ENCODE measurements around the gene FXYD6. TPM values are rescaled to one million over a fixed set of nuclear protein-coding genes. Genes with fewer than 3 reads are reported as not detected.
A peak's percentile ranks its signal among the peaks of the same experiment; 100 is the strongest.

Gene FXYD6
- total and polyA plus RNA-seq, 7 donors, result 10.8 to 27.9 (median 14.0) TPM

DNA sequence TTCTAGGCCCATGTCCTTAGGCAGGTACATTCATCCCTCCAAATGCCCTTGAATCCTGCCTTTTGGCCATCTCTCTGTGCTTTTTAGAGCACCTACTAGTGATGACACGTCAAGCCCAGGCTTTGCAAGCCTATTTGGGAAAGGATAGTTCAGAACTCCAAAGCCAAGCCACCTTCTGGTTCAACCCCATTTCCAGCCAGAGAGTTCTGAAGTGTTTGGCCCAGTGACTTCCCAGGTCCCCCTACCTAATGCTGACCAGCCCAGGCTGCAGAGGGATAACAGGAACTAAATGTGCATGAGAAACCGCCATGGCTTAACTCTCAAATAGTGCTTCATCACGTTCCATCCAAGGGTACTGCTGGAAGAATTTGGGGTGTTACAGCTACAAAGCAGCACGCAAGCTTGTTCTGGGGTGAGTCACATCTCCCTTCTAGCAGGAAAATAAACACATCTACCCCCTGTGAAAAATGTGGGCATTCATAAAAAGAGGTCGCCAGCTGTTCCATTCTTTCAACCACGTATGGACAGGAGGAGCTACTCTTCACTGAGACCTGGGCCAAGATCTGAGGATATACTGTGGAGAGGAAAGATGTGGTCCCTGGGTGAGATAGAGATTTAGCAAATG lies 2.0 kb upstream of the FXYD6 start:
- intact Hi-C loops (cut with DNase I), result no loop called here
- no peaks in the 10 kb centered on the region for H3K36me3 ChIP-seq (ENCODE audit: insufficient read depth in 1 of 2, low read depth in 1 of 2)
- no peak overlapping the region for H3K27ac ChIP-seq
- no peaks in the 10 kb centered on the region for H3K9me3 ChIP-seq
- WGBS, 3 donors, result 83 to 89% (median 86%) methylated on average over 6 of the region's 6 CpGs
- ATAC-seq, result no peak
- no peak overlapping the region for H3K4me3 ChIP-seq
- H3K4me1 ChIP-seq, result no peaks in the 10 kb centered on the region
- TF ChIP-seq CTCF (IDR thresholded peaks at IDR 0.05), result no peak
- no peak for DNase-seq
- H3K27me3 ChIP-seq (ENCODE audit: insufficient read depth in 3 of 3, low read length in 2 of 3), result peaks cover 0 to 63% (median 23%) of the 10 kb centered on the region in 3 donors

DNA sequence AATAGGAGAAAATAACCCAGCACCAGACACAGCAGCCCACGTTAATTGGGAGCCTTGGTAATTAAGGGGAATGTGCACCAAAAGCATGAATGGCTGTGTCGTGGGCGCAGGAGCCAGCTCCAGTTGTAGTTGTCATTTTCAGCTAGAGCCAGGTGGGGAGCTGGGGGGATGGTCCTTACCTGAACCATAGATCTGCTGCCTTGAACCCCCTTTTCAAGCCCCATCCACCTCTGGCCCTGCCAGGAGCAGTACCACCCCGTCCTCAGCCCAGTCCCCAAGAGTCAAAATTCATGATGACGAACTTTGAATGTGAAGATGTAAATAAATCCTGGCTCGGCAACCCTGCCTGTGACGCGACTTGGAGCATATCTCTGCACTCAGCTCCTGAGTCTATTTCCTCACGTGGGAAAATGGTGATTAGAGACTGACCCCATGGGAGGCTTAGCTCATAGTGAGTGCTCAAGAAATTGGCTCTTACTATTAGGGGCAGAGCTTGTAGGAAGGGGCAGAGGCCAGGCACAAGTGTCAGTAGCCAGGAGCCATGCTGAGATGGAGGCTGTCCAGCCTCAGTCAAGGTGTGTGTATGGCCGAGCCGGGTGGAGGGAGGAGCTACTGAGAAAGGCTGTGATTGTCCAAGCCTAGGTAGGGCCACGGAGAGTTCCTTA lies 794 bp upstream of the FXYD6 start:
- H3K36me3 ChIP-seq (ENCODE audit: insufficient read depth in 1 of 2, low read depth in 1 of 2), result no peaks in the 10 kb centered on the region
- no peak for TF ChIP-seq CTCF (IDR thresholded peaks at IDR 0.05)
- WGBS, 3 donors, result 25 to 33% (median 27%) methylated on average over 12 of the region's 12 CpGs
- DNase-seq (no peak), ATAC-seq (peak in 1 of 4 donors; percentile 20)
- peak overlapping the region; percentile 68 for H3K4me3 ChIP-seq
- intact Hi-C loops (cut with DNase I), result no loop called here
- peak overlapping the region; percentile 55 for H3K27ac ChIP-seq
- peaks cover 0 to 75% (median 27%) of the 10 kb centered on the region in 3 donors for H3K27me3 ChIP-seq (ENCODE audit: insufficient read depth in 3 of 3, low read length in 2 of 3)
- no peaks in the 10 kb centered on the region for H3K4me1 ChIP-seq
- no peaks in the 10 kb centered on the region for H3K9me3 ChIP-seq

GRCh38 chr11:117876059-117876340 lies 458 bp downstream of the FXYD6 start:
- no peaks in the 10 kb centered on the region for H3K4me1 ChIP-seq
- peak overlapping the region; percentile 55 for H3K27ac ChIP-seq
- TF ChIP-seq CTCF (IDR thresholded peaks at IDR 0.05), result no peak
- intact Hi-C loops (cut with DNase I), result no loop called here
- WGBS, 3 donors, result 0 to 2% (median 2%) methylated on average over 9 of the region's 9 CpGs
- H3K9me3 ChIP-seq, result no peaks in the 10 kb centered on the region
- no peak for DNase-seq
- peaks cover 0 to 86% (median 24%) of the 10 kb centered on the region in 3 donors for H3K27me3 ChIP-seq (ENCODE audit: insufficient read depth in 3 of 3, low read length in 2 of 3)
- peak overlapping the region; percentile 68 for H3K4me3 ChIP-seq
- peak in 1 of 4 donors; percentile 7 for ATAC-seq
- no peaks in the 10 kb centered on the region for H3K36me3 ChIP-seq (ENCODE audit: insufficient read depth in 1 of 2, low read depth in 1 of 2)

GRCh38 chr11:117875382-117876058 lies 938 bp downstream of the FXYD6 start:
- Histone ChIP-seq H3K27ac (peak overlapping the region; percentile 55), H3K27me3 (ENCODE audit: insufficient read depth in 3 of 3, low read length in 2 of 3) (peaks cover 0 to 86% (median 24%) of the 10 kb centered on the region in 3 donors)
- DNase-seq, result no peak

More at GRCh38 chr11:117875382-117876058, 938 bp downstream of the FXYD6 start:
- ATAC-seq, result peak in 1 of 4 donors; percentile 35
- Histone ChIP-seq H3K9me3 (no peaks in the 10 kb centered on the region), H3K4me1 (no peaks in the 10 kb centered on the region), H3K4me3 (peak overlapping the region; percentile 68), H3K36me3 (ENCODE audit: insufficient read depth in 1 of 2, low read depth in 1 of 2) (no peaks in the 10 kb centered on the region)
- 3 to 9% (median 6%) methylated on average over 19 to 20 of the region's 20 CpGs for WGBS, 3 donors
- intact Hi-C loops (cut with DNase I), result no loop called here
- no peak for TF ChIP-seq CTCF (IDR thresholded peaks at IDR 0.05)

All from psoas muscle (tissue), 8 donors.